ENCODE data around the gene ENPP3. TPM values are rescaled to one million over a fixed set of nuclear protein-coding genes. Genes with fewer than 3 reads are reported as not detected.

Gene ENPP3
- total and polyA plus RNA-seq, 2 of the 13 experiments (the other 11 are each of a cell fraction or from before 2014, with no cell fraction given), result 40.0 to 75.4 TPM

GRCh38 chr6:131765081-131765803 lies 128.1 kb downstream of the ENPP3 start (continued):
- TF ChIP-seq ZNF710 (CRISPR knock-in tag; IDR thresholded peaks at IDR 0.05; ENCODE audit: borderline replicate concordance) (peak; percentile 100), TBX2 (CRISPR knock-in tag; IDR thresholded peaks at IDR 0.05; ENCODE audit: borderline replicate concordance) (peak; percentile 65; the same call in 1 of the 2 replicates), MED13 (CRISPR knock-in tag; IDR thresholded peaks at IDR 0.05) (peak; percentile 35; the same call in 1 of the 2 replicates), PITX1 (CRISPR knock-in tag; IDR thresholded peaks at IDR 0.05) (peak; percentile 24; the same call in 1 of the 2 replicates), ZNF704 (CRISPR knock-in tag; IDR thresholded peaks at IDR 0.05; ENCODE audit: borderline replicate concordance) (no peak), ZSCAN9 (CRISPR knock-in tag; IDR thresholded peaks at IDR 0.05; ENCODE audit: borderline replicate concordance) (no peak), ZNF317 (CRISPR knock-in tag; IDR thresholded peaks at IDR 0.05) (peak; percentile 69), POLR2A (IDR thresholded peaks at IDR 0.05; ENCODE audit: insufficient read depth in 1 of 2, low read depth in 2 of 2, low read length in 2 of 2) (no peak), HDAC1 (CRISPR knock-in tag; IDR thresholded peaks at IDR 0.05) (0 out of 2 replicates have a peak, but pooled peaks have one; percentile 32), ZNF292 (CRISPR knock-in tag; IDR thresholded peaks at IDR 0.05; ENCODE audit: borderline replicate concordance, low read depth) (peak; percentile 25; the same call in 1 of the 2 replicates), ZNF557 (CRISPR knock-in tag; IDR thresholded peaks at IDR 0.05) (no peak), ZNF703 (CRISPR knock-in tag; IDR thresholded peaks at IDR 0.05; ENCODE audit: borderline replicate concordance) (no peak), ZNF333 (CRISPR knock-in tag; IDR thresholded peaks at IDR 0.05; ENCODE audit: borderline replicate concordance) (no peak), ZFX (CRISPR knock-in tag; IDR thresholded peaks at IDR 0.05; ENCODE audit: low read depth) (no peak), GZF1 (CRISPR knock-in tag; IDR thresholded peaks at IDR 0.05) (no peak), MIER3 (CRISPR knock-in tag; IDR thresholded peaks at IDR 0.05; ENCODE audit: borderline replicate concordance) (no peak), TOPORS (CRISPR knock-in tag; IDR thresholded peaks at IDR 0.05) (no peak), AHDC1 (CRISPR knock-in tag; IDR thresholded peaks at IDR 0.05; ENCODE audit: borderline replicate concordance) (0 out of 2 replicates have a peak, but pooled peaks have one; percentile 55), GRHL1 (CRISPR knock-in tag; conservative IDR thresholded peaks at IDR 0.05) (no peak)
